SU-DHL-6 (cell line): ENCODE measurements around the gene SERPINB12.

Experiments used
- H2AFZ ChIP-seq: fragments of 200-600 bp; sonication (generic); 2 replicates; pipeline ENCODE4 v1.6.1; 2014; ENCODE audit warnings: low read depth, mild to moderate bottlenecking, moderate library complexity, mixed read lengths, antibody characterized with exemption, low read length; ENCODE audit not compliant: severe bottlenecking
- H3F3A ChIP-seq: fragments of 200-600 bp; shearing (Covaris generic); 2 replicates; pipeline ENCODE4 v1.6.0; 2016; ENCODE audit warnings: antibody characterized with exemption, mild to moderate bottlenecking; ENCODE audit not compliant: insufficient read depth
- H3K27ac ChIP-seq: fragments of 200-600 bp; sonication (generic); 2 replicates; pipeline ENCODE4 v1.5.1; 2016; ENCODE audit warnings: low read depth, mild to moderate bottlenecking, low read length, moderate library complexity, mixed read lengths
- H3K27me3 ChIP-seq: fragments of 200-600 bp; sonication (generic), shearing (Covaris generic); 2 replicates; pipeline ENCODE4 v1.6.0; 2014; ENCODE audit warnings: mild to moderate bottlenecking, low read length
- H3K36me3 ChIP-seq: fragments of 200-600 bp; sonication (generic); 2 replicates; pipeline ENCODE4 v1.6.1; 2014; ENCODE audit warnings: mild to moderate bottlenecking, low read length, mixed read lengths
- H3K4me2 ChIP-seq: fragments of 300-600, 200-600 bp; shearing (Covaris generic), sonication (generic); 2 replicates; pipeline ENCODE4 v1.6.0; 2014; ENCODE audit warnings: low read length, low read depth, mild to moderate bottlenecking; ENCODE audit not compliant: poor library complexity, severe bottlenecking
- H3K4me3 ChIP-seq: fragments of 200-600 bp; sonication (generic); 2 replicates; pipeline ENCODE4 v1.5.1; 2014; ENCODE audit warnings: antibody characterized with exemption, low read length, mild to moderate bottlenecking, mixed read lengths; ENCODE audit not compliant: insufficient read depth, poor library complexity, severe bottlenecking
- H3K79me2 ChIP-seq: fragments of 200-600 bp; sonication (generic); 2 replicates; pipeline ENCODE4 v1.6.1; 2014; ENCODE audit warnings: mild to moderate bottlenecking, low read length, moderate library complexity; ENCODE audit not compliant: insufficient read depth
- H3K9ac ChIP-seq: fragments of 200-600 bp; sonication (generic); 2 replicates; pipeline ENCODE4 v1.7.0; 2014; ENCODE audit warnings: mild to moderate bottlenecking, low read length
- H3K9me2 ChIP-seq: fragments of 200-600 bp; sonication (generic); replicated peaks from 2 replicates; pipeline ENCODE4 v1.6.1; 2014; ENCODE audit warnings: low read length; ENCODE audit not compliant: insufficient read depth
- H3K9me3 ChIP-seq: fragments of 200-600 bp; sonication (generic); 2 replicates; pipeline ENCODE4 v1.6.1; 2014; ENCODE audit warnings: low read length, mixed read lengths; ENCODE audit not compliant: insufficient read depth
- H4K20me1 ChIP-seq: fragments of 200-600 bp; sonication (generic); 2 replicates; pipeline ENCODE4 v1.6.1; 2014; ENCODE audit warnings: low read depth, mild to moderate bottlenecking, antibody characterized with exemption, low read length, moderate library complexity, mixed read lengths
- EZH2phosphoT487 ChIP-seq: fragments of 200-600 bp; sonication (generic), shearing (Covaris generic); conservative IDR thresholded peaks from 2 replicates; pipeline ENCODE4 v1.6.1; 2018; ENCODE audit warnings: mild to moderate bottlenecking, antibody characterized with exemption, low read length, moderate library complexity, mixed read lengths
- TF ChIP-seq, protein P1 (sequence below): fragments of 200-600 bp; sonication (generic); IDR thresholded peaks from one replicate; pipeline ENCODE4 v1.5.1; 2017; ENCODE audit warnings: antibody characterized with exemption, mild to moderate bottlenecking, low read length, moderate library complexity; ENCODE audit not compliant: insufficient read depth, poor library complexity, severe bottlenecking

Gene SERPINB12

DNA sequence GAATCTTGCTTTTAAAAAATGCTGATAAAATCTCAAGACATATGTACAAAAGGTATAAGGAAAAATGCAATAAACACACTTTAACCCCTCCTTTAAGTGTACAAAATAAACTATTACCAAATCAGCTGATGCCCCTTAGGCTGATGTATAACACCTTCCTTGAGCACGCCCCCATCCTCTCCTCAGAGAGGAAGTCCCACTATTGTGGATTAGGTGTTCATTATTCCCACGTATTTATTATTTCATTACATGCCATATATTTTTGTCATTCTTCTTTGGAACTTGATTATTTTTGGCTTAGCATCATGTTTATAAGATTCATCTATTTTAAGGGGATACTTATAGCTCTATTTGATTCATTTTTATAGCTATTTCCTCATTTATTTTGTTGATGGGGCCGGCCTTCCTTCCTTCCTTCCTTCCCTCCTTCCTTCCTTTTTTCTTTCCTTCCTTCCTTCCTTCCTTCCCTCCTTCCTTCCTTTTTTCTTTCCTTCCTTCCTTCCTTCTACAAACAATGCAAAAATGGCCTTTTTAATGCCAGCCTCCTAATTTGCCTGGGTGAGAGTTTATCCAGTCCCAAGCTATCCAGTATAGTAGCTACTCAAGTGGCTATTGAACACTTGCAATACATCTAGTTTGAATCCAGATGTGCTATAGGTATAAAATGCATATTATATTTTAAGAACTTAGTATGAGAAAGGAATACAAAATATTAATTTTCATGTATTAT lies 49.0 kb downstream of the SERPINB12 start:
- Histone ChIP-seq H3K9ac (no peak overlapping the region), H3K4me3 (no peak overlapping the region), H3K27ac (no peak overlapping the region), H3K79me2 (no peaks in the 10 kb centered on the region), H3K36me3 (no peaks in the 10 kb centered on the region), H3K9me3 (no peaks in the 10 kb centered on the region), H3K27me3 (no peaks in the 10 kb centered on the region), H3K9me2 (no peaks in the 10 kb centered on the region), H3K4me2 (no peak overlapping the region), H2AFZ (no peak overlapping the region), H3F3A (no peaks in the 10 kb centered on the region), H4K20me1 (no peaks in the 10 kb centered on the region)
- TF ChIP-seq EZH2phosphoT487 = no peak
- TF ChIP-seq, protein P1, sequence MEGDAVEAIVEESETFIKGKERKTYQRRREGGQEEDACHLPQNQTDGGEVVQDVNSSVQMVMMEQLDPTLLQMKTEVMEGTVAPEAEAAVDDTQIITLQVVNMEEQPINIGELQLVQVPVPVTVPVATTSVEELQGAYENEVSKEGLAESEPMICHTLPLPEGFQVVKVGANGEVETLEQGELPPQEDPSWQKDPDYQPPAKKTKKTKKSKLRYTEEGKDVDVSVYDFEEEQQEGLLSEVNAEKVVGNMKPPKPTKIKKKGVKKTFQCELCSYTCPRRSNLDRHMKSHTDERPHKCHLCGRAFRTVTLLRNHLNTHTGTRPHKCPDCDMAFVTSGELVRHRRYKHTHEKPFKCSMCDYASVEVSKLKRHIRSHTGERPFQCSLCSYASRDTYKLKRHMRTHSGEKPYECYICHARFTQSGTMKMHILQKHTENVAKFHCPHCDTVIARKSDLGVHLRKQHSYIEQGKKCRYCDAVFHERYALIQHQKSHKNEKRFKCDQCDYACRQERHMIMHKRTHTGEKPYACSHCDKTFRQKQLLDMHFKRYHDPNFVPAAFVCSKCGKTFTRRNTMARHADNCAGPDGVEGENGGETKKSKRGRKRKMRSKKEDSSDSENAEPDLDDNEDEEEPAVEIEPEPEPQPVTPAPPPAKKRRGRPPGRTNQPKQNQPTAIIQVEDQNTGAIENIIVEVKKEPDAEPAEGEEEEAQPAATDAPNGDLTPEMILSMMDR = no peak

DNA sequence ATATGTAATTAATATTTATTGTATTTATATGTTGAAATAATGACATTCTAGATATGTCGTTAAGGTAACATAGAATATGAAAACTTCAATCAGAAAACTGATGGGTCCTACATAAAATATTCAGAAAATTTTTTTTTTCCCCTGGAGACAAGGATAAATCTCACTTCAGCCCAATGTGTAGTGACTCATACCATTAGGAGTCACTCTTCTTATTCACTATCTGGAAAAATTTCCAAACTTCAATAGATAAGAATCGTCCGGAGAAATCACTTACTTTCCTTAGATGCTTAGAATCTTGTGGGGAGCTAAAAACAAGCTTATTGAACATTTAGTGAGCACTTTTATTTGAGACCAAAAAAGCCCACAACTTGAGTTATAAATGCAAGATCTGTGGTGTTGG lies 49.6 kb downstream of the SERPINB12 start:
- Histone ChIP-seq H3K9ac (no peak overlapping the region), H3K4me2 (no peak overlapping the region), H3F3A (no peaks in the 10 kb centered on the region), H3K9me3 (no peaks in the 10 kb centered on the region), H2AFZ (no peak overlapping the region), H3K79me2 (no peaks in the 10 kb centered on the region), H3K36me3 (no peaks in the 10 kb centered on the region), H3K27me3 (no peaks in the 10 kb centered on the region), H4K20me1 (no peaks in the 10 kb centered on the region), H3K9me2 (no peaks in the 10 kb centered on the region), H3K27ac (no peak overlapping the region), H3K4me3 (no peak overlapping the region)
- TF ChIP-seq, protein P1 = no peak
- no peak for TF ChIP-seq EZH2phosphoT487

DNA sequence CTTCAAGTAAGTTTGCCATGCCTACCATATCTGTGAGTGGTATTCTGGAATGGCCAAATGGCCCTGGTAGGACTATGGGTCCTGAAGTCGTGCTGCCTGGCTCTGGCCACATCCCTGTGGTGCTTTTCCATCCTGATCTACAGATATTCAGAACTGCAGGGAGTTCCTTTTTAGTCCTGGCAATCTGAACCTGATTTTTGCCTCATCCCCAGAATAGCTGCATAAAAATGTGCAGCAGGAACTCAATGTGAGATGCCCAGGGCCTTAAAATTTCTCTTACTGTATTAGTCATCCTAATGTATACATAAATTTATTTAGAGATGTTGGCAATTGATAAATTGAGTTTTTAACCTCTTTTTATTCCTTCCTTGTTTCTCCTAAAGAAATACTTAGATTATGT lies 50.3 kb downstream of the SERPINB12 start:
- Histone ChIP-seq H3K9me2 (no peaks in the 10 kb centered on the region), H3F3A (no peaks in the 10 kb centered on the region), H3K4me3 (no peak overlapping the region), H3K36me3 (no peaks in the 10 kb centered on the region), H3K9ac (no peak overlapping the region), H3K79me2 (no peaks in the 10 kb centered on the region), H3K27me3 (no peaks in the 10 kb centered on the region), H2AFZ (no peak overlapping the region), H3K9me3 (no peaks in the 10 kb centered on the region), H3K4me2 (no peak overlapping the region), H4K20me1 (no peaks in the 10 kb centered on the region), H3K27ac (no peak overlapping the region)
- TF ChIP-seq, protein P1 = no peak
- no peak for TF ChIP-seq EZH2phosphoT487
